Bronchial epithelial cell (primary cell): ENCODE measurements around the gene IRF7. TPM values are rescaled to one million over a fixed set of nuclear protein-coding genes. Genes with fewer than 3 reads are reported as not detected.
"Not testable (repeated sequence)": the region's sequence is repeated elsewhere in the genome, so short reads cannot be mapped to it uniquely, and the experiment has no call there.

ENCODE experiments used
- DNase-seq: peaks from one replicate; pipeline ENCODE4 v3.0.0-alpha.2; 2010; ENCODE audit warnings: low read depth
- FAIRE-seq: peaks from 2 replicates; lab custom pipeline; 2011; peaks lifted over from hg19 to GRCh38; lab: Jason Lieb, UNC
- H3K27me3 ChIP-seq: 2 replicates; pipeline ENCODE4 v1.5.1; 2011; ENCODE audit warnings: low read length; ENCODE audit not compliant: control insufficient read depth, insufficient read depth
- H3K36me3 ChIP-seq: 2 replicates; pipeline ENCODE4 v1.5.1; 2011; ENCODE audit warnings: low read length; ENCODE audit not compliant: control insufficient read depth, insufficient read depth
- H3K4me3 ChIP-seq: 2 replicates; pipeline ENCODE4 v1.5.1; 2011; ENCODE audit warnings: mild to moderate bottlenecking, low read depth, low read length, control low read depth
- CTCF ChIP-seq: IDR thresholded peaks from 2 replicates; pipeline ENCODE4 v1.5.1; 2011; ENCODE audit warnings: mild to moderate bottlenecking, moderate library complexity, low read length, control low read depth, inconsistent platforms; ENCODE audit not compliant: insufficient read depth, severe bottlenecking
- total RNA-seq: library from RNA; depleted of rRNA; stranded (reverse); fragments of >200 nt; gene quantifications from 2 replicates; pipeline ENCODE4 v1.2.1, GENCODE V29; 2014

IRF7 gene
- total RNA-seq, 1 donor from 2014 or later = 15.3 TPM

GRCh38 chr11:575313-575995 lies 40.3 kb downstream of the IRF7 start:
- FAIRE-seq (no peak), DNase-seq (no peak)
- Histone ChIP-seq H3K36me3 (peaks cover 3% of the 10 kb centered on the region), H3K27me3 (no peaks in the 10 kb centered on the region), H3K4me3 (peak overlapping the region; percentile 82)
- no peak for TF ChIP-seq CTCF

DNA sequence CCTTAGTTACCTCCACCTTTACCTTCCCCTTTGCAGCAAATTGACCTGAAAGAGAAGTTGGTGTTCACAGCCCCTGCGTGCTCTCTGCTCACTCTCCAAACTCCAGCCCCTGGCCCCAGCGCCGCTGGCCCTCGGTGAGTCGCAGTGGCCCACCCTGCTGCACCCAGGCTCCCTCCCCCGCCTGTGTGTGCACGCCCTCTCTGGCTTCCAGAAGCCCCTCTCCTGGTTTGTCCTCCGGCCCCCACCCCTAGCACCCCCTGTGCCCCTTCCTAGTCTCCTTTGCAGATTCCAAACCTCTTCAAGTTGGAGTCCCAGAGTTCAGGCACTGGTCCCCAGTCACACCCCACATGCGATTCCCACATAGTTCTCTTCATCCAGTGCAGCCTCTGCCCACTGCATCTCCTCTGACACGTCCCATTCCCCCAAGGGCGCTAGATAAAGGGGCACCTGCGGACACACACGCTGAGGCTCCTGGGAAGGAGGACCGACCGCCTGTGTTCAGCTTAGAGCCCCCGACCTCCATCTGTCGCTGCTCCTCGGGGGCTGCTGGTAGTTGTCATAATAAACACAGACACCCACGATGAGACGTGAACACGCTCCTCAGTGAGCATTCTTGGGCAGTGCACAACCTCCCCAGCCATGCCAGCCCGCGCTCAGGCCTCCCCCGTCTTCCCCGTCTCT lies 41.0 kb downstream of the IRF7 start:
- no peak for FAIRE-seq
- Histone ChIP-seq H3K4me3 (peak overlapping the region; percentile 82), H3K27me3 (no peaks in the 10 kb centered on the region), H3K36me3 (peaks cover 3% of the 10 kb centered on the region)
- no peak for TF ChIP-seq CTCF
- DNase-seq = no peak

GRCh38 chr11:574031-574570 lies 41.6 kb downstream of the IRF7 start:
- not testable (repeated sequence) for H3K36me3 ChIP-seq, FAIRE-seq, DNase-seq, H3K27me3 ChIP-seq
- H3K4me3 ChIP-seq = peak overlapping the region; percentile 82

GRCh38 chr11:573146-573759 lies 42.5 kb downstream of the IRF7 start:
- peaks cover 2% of the 10 kb centered on the region for H3K36me3 ChIP-seq
- H3K27me3 ChIP-seq = no peaks in the 10 kb centered on the region
- DNase-seq = no peak
- no peak for TF ChIP-seq CTCF
- H3K4me3 ChIP-seq = no peak overlapping the region
- no peak for FAIRE-seq

DNA sequence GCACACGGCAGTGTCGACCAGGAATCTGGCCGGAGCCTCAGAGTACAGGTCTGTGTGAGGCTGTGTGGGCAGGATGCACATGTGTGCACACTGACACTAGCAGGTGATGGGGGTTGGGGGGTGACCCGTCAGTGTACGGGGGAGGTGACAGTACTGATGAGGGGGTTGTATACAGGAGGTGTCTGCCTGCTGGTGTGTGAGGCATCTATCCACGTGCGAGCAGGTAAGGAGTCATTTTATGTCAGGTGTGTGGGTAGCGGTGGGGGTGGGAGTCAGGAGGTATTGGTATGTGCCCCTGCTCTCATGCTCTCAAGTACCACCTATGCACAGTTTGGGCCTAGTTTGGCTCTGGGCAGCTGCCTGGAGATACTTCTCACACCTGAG lies 44.0 kb downstream of the IRF7 start:
- no peak for DNase-seq
- FAIRE-seq = no peak
- H3K4me3 ChIP-seq = no peak overlapping the region
- no peaks in the 10 kb centered on the region for H3K27me3 ChIP-seq
- peaks cover 5% of the 10 kb centered on the region for H3K36me3 ChIP-seq
- TF ChIP-seq CTCF = no peak
